H1 (cell line): ENCODE measurements around the gene CARD14. TPM values are rescaled to one million over a fixed set of nuclear protein-coding genes. Genes with fewer than 3 reads are reported as not detected.

ENCODE experiments used
- CTCF ChIA-PET: fragments of 300-600 bp; sonication (Branson Sonifier 250); formaldehyde crosslinking; loops from one replicate; lab custom pipeline; 2021; ENCODE audit not compliant: partially characterized antibody; lab: Charles Lee
- POLR2A ChIA-PET: fragments of 300-600 bp; sonication (Branson Sonifier 250); formaldehyde crosslinking; loops from one replicate; lab custom pipeline; 2021; ENCODE audit warnings: inconsistent platforms; ENCODE audit not compliant: partially characterized antibody; lab: Charles Lee
- DNase-seq, 2 experiments: peaks; one replicate each; pipeline versions ENCODE4 v3.0.0 to v3.0.0-alpha.2; 2010 to 2022; ENCODE audit warnings: low spot score in 2 of 2, low read depth in 1 of 2, mixed read lengths in 1 of 2
- FAIRE-seq: peaks from 2 replicates; lab custom pipeline; 2011; peaks lifted over from hg19 to GRCh38; lab: Jason Lieb, UNC
- H2AFZ ChIP-seq: 2 replicates; pipeline ENCODE4 v1.8.1; 2012; ENCODE audit warnings: low read length, inconsistent platforms
- H2AK5ac ChIP-seq: 2 replicates; pipeline ENCODE4 v1.6.1; 2013; ENCODE audit warnings: low read depth, low read length
- H2BK120ac ChIP-seq: replicated peaks from 2 replicates; pipeline ENCODE3; 2013; ENCODE audit warnings: low read depth, low read length, inconsistent platforms
- H2BK12ac ChIP-seq: 2 replicates; pipeline ENCODE4 v1.6.1; 2013; ENCODE audit warnings: low read depth, low read length
- H2BK15ac ChIP-seq: 2 replicates; pipeline ENCODE4 v1.6.1; 2013; ENCODE audit warnings: low read length
- H2BK20ac ChIP-seq: 2 replicates; pipeline ENCODE4 v1.6.1; 2013; ENCODE audit warnings: low read length
- H2BK5ac ChIP-seq: 2 replicates; pipeline ENCODE4 v1.6.1; 2013; ENCODE audit warnings: low read depth, low read length
- H3K14ac ChIP-seq: 2 replicates; pipeline ENCODE4 v1.6.1; 2013; ENCODE audit warnings: inconsistent platforms; ENCODE audit not compliant: insufficient read length
- H3K18ac ChIP-seq: 2 replicates; pipeline ENCODE4 v1.6.1; 2013; ENCODE audit warnings: low read length; ENCODE audit errors: extremely low read depth
- H3K23ac ChIP-seq: 2 replicates; pipeline ENCODE4 v1.6.1; 2013; ENCODE audit warnings: inconsistent platforms; ENCODE audit not compliant: insufficient read length
- H3K23me2 ChIP-seq: 2 replicates; pipeline ENCODE4 v1.6.1; 2013; ENCODE audit warnings: low read depth, low read length
- H3K27ac ChIP-seq: 2 replicates; pipeline ENCODE4 v1.6.1; 2011; ENCODE audit warnings: low read depth, low read length, inconsistent platforms
- H3K27me3 ChIP-seq, 4 experiments: replicated peaks in 1 of 4; 1 replicate in 1 of 4; 2 replicates in 3 of 4; pipeline versions ENCODE4 v1.6.1 to v1.8.1; 2011 to 2013; ENCODE audit warnings: low read length in 3 of 4, mild to moderate bottlenecking in 3 of 4, inconsistent platforms in 2 of 4, mixed read lengths in 2 of 4, moderate library complexity in 1 of 4; ENCODE audit not compliant: control insufficient read depth in 3 of 4, insufficient read depth in 3 of 4; ENCODE audit errors: extremely low read depth in 1 of 4
- H3K36me3 ChIP-seq, 4 experiments: 2 replicates each; pipeline versions ENCODE4 v1.6.1 to v1.8.1; 2011 to 2013; ENCODE audit warnings: mild to moderate bottlenecking in 4 of 4, low read length in 3 of 4, moderate library complexity in 2 of 4, control low read depth in 1 of 4, inconsistent platforms in 1 of 4; ENCODE audit not compliant: insufficient read depth in 4 of 4, control insufficient read depth in 2 of 4
- H3K4ac ChIP-seq: replicated peaks from 2 replicates; pipeline ENCODE3; 2013; ENCODE audit warnings: low read length, low read depth, mixed read lengths, inconsistent platforms; ENCODE audit not compliant: insufficient read length
- H3K4me1 ChIP-seq, 4 experiments: replicated peaks in 1 of 4; 1 replicate in 1 of 4; 2 replicates in 3 of 4; pipeline versions ENCODE4 v1.6.1 to v1.8.1; 2011 to 2013; ENCODE audit warnings: low read length in 3 of 4, inconsistent platforms in 2 of 4, mixed read lengths in 1 of 4; ENCODE audit not compliant: insufficient read depth in 4 of 4, control insufficient read depth in 3 of 4
- H3K4me2 ChIP-seq, 2 experiments: 2 replicates each; pipeline versions ENCODE4 v1.6.1 to v1.8.1; 2011 to 2013; ENCODE audit warnings: low read depth in 2 of 2, low read length in 2 of 2, control low read depth in 1 of 2, inconsistent platforms in 1 of 2, mild to moderate bottlenecking in 1 of 2; ENCODE audit not compliant: insufficient read depth in 1 of 2
- H3K4me3 ChIP-seq, 4 experiments: fragments of 200-600, 300-600 bp in 1 of 4; sonication (generic), shearing (Covaris generic), sonication (Bioruptor Twin) in 1 of 4; 2 replicates each; pipeline versions ENCODE4 v1.5.1 to v1.8.1; 2011 to 2016; ENCODE audit warnings: low read length in 4 of 4, low read depth in 3 of 4, control low read depth in 2 of 4, inconsistent platforms in 2 of 4, mild to moderate bottlenecking in 2 of 4, mixed read lengths in 1 of 4, moderate library complexity in 1 of 4; ENCODE audit not compliant: insufficient read depth in 2 of 4; ENCODE audit errors: extremely low read depth in 1 of 4
- H3K56ac ChIP-seq: replicated peaks from 2 replicates; pipeline ENCODE3; 2013; ENCODE audit warnings: low read depth, mild to moderate bottlenecking, mixed read lengths, low read length, inconsistent platforms; ENCODE audit not compliant: insufficient read length
- H3K79me1 ChIP-seq: 2 replicates; pipeline ENCODE4 v1.6.1; 2013; ENCODE audit warnings: low read depth, low read length, control low read depth
- H3K79me2 ChIP-seq, 2 experiments: 2 replicates each; pipeline versions ENCODE4 v1.6.1 to v1.8.1; 2012 to 2013; ENCODE audit warnings: low read length in 2 of 2, mild to moderate bottlenecking in 2 of 2, inconsistent platforms in 1 of 2; ENCODE audit not compliant: insufficient read depth in 2 of 2, control insufficient read depth in 1 of 2
- H3K9ac ChIP-seq, 4 experiments: replicated peaks in 1 of 4; 1 replicate in 1 of 4; 2 replicates in 3 of 4; pipeline versions ENCODE4 v1.6.1 to v1.8.1; 2011 to 2013; ENCODE audit warnings: low read depth in 3 of 4, low read length in 3 of 4, control low read depth in 2 of 4, mild to moderate bottlenecking in 2 of 4, moderate library complexity in 2 of 4, inconsistent platforms in 1 of 4; ENCODE audit errors: extremely low read depth in 1 of 4
- H3K9me3 ChIP-seq, 2 experiments: 2 replicates each; pipeline versions ENCODE4 v1.6.1 to v1.8.1; 2012 to 2013; ENCODE audit warnings: mild to moderate bottlenecking in 2 of 2, moderate library complexity in 2 of 2, control low read depth in 1 of 2, inconsistent platforms in 1 of 2, low read depth in 1 of 2, low read length in 1 of 2, mixed read lengths in 1 of 2; ENCODE audit not compliant: insufficient read depth in 2 of 2
- H4K20me1 ChIP-seq, 2 experiments: replicated peaks in 1 of 2; 2 replicates each; pipeline versions ENCODE3 to v1.8.1; 2011 to 2013; ENCODE audit warnings: inconsistent platforms in 2 of 2, low read length in 2 of 2, mild to moderate bottlenecking in 1 of 2; ENCODE audit not compliant: insufficient read depth in 2 of 2, control insufficient read depth in 1 of 2
- H4K5ac ChIP-seq: 2 replicates; pipeline ENCODE4 v1.6.1; 2013; ENCODE audit warnings: low read length, low read depth, mixed read lengths, inconsistent platforms; ENCODE audit not compliant: insufficient read length
- H4K8ac ChIP-seq: 2 replicates; pipeline ENCODE4 v1.8.0; 2013; ENCODE audit warnings: mild to moderate bottlenecking, moderate library complexity, low read length, inconsistent platforms; ENCODE audit not compliant: insufficient read depth; ENCODE audit errors: extremely low read depth
- H4K91ac ChIP-seq: replicated peaks from 2 replicates; pipeline ENCODE3; 2013; ENCODE audit warnings: low read length, mixed read lengths, inconsistent platforms; ENCODE audit not compliant: insufficient read length
- CBX5 ChIP-seq: fragments of 300-800, 300-1000 bp; sonication (generic); IDR thresholded peaks from 2 replicates; pipeline ENCODE4 v1.7.1; 2016; ENCODE audit warnings: antibody characterized with exemption, low read length, low read depth
- CHD1 ChIP-seq: IDR thresholded peaks from 2 replicates; pipeline ENCODE4 v1.6.1; 2012; ENCODE audit warnings: low read depth, low read length, improper control_type of control experiment
- GTF2F1 ChIP-seq: IDR thresholded peaks from 2 replicates; pipeline ENCODE4 v1.6.1; 2012; ENCODE audit warnings: low read depth, low read length, improper control_type of control experiment, borderline replicate concordance
- HDAC2 ChIP-seq, 2 experiments: fragments of 300-600 bp in 1 of 2; sonication (generic) in 1 of 2; IDR thresholded peaks; 2 replicates each; pipeline ENCODE4 v1.6.1; 2011 to 2012; ENCODE audit warnings: low read depth in 2 of 2, low read length in 2 of 2, mild to moderate bottlenecking in 2 of 2, moderate library complexity in 2 of 2, borderline replicate concordance in 1 of 2, inconsistent platforms in 1 of 2
- KDM5A ChIP-seq: fragments of 200-600 bp; IDR thresholded peaks from 2 replicates; pipeline ENCODE4 v1.7.1; 2012; ENCODE audit warnings: mild to moderate bottlenecking, low read length, inconsistent platforms, mixed read lengths
- NRF1 ChIP-seq: IDR thresholded peaks from 2 replicates; pipeline ENCODE4 v1.6.1; 2011; ENCODE audit warnings: mild to moderate bottlenecking, low read depth, low read length, improper control_type of control experiment
- YY1 ChIP-seq: IDR thresholded peaks from 2 replicates; pipeline ENCODE4 v1.6.1; 2011; ENCODE audit warnings: low read depth, mild to moderate bottlenecking, low read length
- ZNF274 ChIP-seq: IDR thresholded peaks from 2 replicates; pipeline ENCODE4 v1.7.0; 2012; ENCODE audit warnings: low read length, borderline replicate concordance; ENCODE audit errors: extremely low read depth
- WGBS, 2 experiments: shearing (Covaris generic) in 1 of 2; methylation state at CpG; one replicate each; pipeline versions ENCODE4 v1.1.6 to v1.1.7; 2013 to 2015; ENCODE audit warnings: low lambda C conversion rate in 2 of 2, mixed read lengths in 2 of 2, inconsistent platforms in 1 of 2, low coverage in 1 of 2, missing lambda C conversion rate in 1 of 2; ENCODE audit not compliant: insufficient replicate concordance in 2 of 2, insufficient coverage in 1 of 2, insufficient read length in 1 of 2; ENCODE audit errors: extremely low coverage in 1 of 2, missing lambda C conversion rate in 1 of 2; 5-methylcytosine and 5-hydroxymethylcytosine counted together
- polyA plus RNA-seq, 7 experiments: library from polyadenylated mRNA; depleted of rRNA in 3 of 7; stranded (reverse) in 5 of 7; unstranded in 2 of 7; fragments of >200 nt in 5 of 7; fragments of 200-250 nt in 2 of 7; gene quantifications; 1 replicate in 5 of 7; 2 replicates in 1 of 7; 4 replicates in 1 of 7; pipeline versions ENCODE4 v1.2.1 to v1.2.3, GENCODE V29; 2011 to 2013; ENCODE audit warnings: missing spikeins in 2 of 7, mixed read lengths in 2 of 7
- total RNA-seq: library from RNA; stranded (reverse); fragmentation: NEBNext Ultra II Directional; extraction: Animal tissue kit (Norgen Biotek cat#: 25700); gene quantifications from 2 replicates; pipeline ENCODE4 v1.2.1, GENCODE V29; 2021

The CARD14 gene
- total and polyA plus RNA-seq, 2 of the 8 experiments (the other 6 are each of a cell fraction or from before 2014, with no cell fraction given), result 0.08 TPM; not detected in 1

- H3K4me2 ChIP-seq, result no peak overlapping the region
- no peak overlapping the region for H4K8ac ChIP-seq
- H2BK120ac ChIP-seq, result no peak overlapping the region
- no peaks in the 10 kb centered on the region; a peak in 1 of 8 replicates for H3K36me3 ChIP-seq
- no peak overlapping the region for H3K14ac ChIP-seq
- peaks cover 0 to 4% (median 0%) of the 10 kb centered on the region in 4 experiments; a peak in 3 of 7 replicates for H3K27me3 ChIP-seq
- POLR2A ChIA-PET, result interaction anchor here (0.5 to 1.1 kb wide), 2 partner anchors 123 to 146 kb away, joined by 3 to 4 read pairs; no protein-coding TSS in a partner anchor
- no peak for TF ChIP-seq CHD1
- no peak for TF ChIP-seq YY1
- TF ChIP-seq NRF1, result no peak
- TF ChIP-seq KDM5A, result no peak
- TF ChIP-seq CBX5, result no peak
- no peak for TF ChIP-seq GTF2F1
- no peak for TF ChIP-seq HDAC2 (IDR thresholded peaks at IDR 0.05; ENCODE audit: borderline replicate concordance in 1 of 2, low read depth in 2 of 2, low read length in 2 of 2)
- no peak for TF ChIP-seq ZNF274
- TF ChIP-seq, all 59 proteins: peak for 0
- Histone ChIP-seq H4K20me1 (peaks cover 0 to 3% of the 10 kb centered on the region in 2 experiments), H3K79me1 (peaks cover 3% of the 10 kb centered on the region; the same call in 1 of the 2 replicates), H3K9me3 (peaks cover 6 to 7% of the 10 kb centered on the region in 2 experiments; a peak in 2 of 4 replicates), H3K23ac (no peak overlapping the region), H3K56ac (no peak overlapping the region), H3K4ac (no peak overlapping the region), H3K23me2 (peaks cover 4% of the 10 kb centered on the region; the same call in 1 of the 2 replicates), H4K91ac (no peak overlapping the region), H2AK5ac (no peak overlapping the region), H4K5ac (no peak overlapping the region), H3K79me2 (peaks cover 5 to 11% of the 10 kb centered on the region in 2 experiments; a peak in 3 of 4 replicates), H3K18ac (no peak overlapping the region), H3K27ac (no peak overlapping the region), H3K4me3 (no peak overlapping the region), H2BK20ac (no peak overlapping the region), H2BK15ac (no peak overlapping the region), H3K4me1 (peaks cover 9 to 17% (median 12%) of the 10 kb centered on the region in 4 experiments), H2BK5ac (no peak overlapping the region), H3K9ac (no peak overlapping the region), H2BK12ac (no peak overlapping the region), H2AFZ (no peak overlapping the region)
- CTCF ChIA-PET, result interaction anchor here (0.8 to 2.7 kb wide), 5 partner anchors 27 to 166 kb away, joined by 3 to 7 read pairs (median 3); no protein-coding TSS in a partner anchor
- no peak for FAIRE-seq
- WGBS, 2 experiments, result 91% methylated on average over 5 of the region's 5 CpGs; no CpG with 5 or more reads in 1 of the 2 experiments
- no peak for DNase-seq
Measured at GRCh38 chr17:80151333-80151732, 18.5 kb upstream of the CARD14 start.
